Astrocyte of the cerebellum (primary cell): ENCODE data around the gene CSRP2.

Experiments used
- DNase-seq: peaks from one replicate; pipeline ENCODE4 v3.0.0-alpha.2; 2011; ENCODE audit warnings: low read depth
- H3K4me3 ChIP-seq: 2 replicates; pipeline ENCODE4 v1.5.1; 2011; ENCODE audit warnings: mild to moderate bottlenecking, low read depth, low read length, moderate library complexity
- in situ Hi-C: cut with HindIII; loops from 2 replicates; pipeline ENCODE4 v1.10.0; 2017; ENCODE audit warnings: low sequenced_read_pairs
- TF ChIP-seq, protein P1 (sequence below): IDR thresholded peaks from 2 replicates; pipeline ENCODE4 v1.5.1; 2012; ENCODE audit warnings: low read length, low read depth, moderate library complexity, mild to moderate bottlenecking; ENCODE audit errors: missing control alignments

The CSRP2 gene

DNA sequence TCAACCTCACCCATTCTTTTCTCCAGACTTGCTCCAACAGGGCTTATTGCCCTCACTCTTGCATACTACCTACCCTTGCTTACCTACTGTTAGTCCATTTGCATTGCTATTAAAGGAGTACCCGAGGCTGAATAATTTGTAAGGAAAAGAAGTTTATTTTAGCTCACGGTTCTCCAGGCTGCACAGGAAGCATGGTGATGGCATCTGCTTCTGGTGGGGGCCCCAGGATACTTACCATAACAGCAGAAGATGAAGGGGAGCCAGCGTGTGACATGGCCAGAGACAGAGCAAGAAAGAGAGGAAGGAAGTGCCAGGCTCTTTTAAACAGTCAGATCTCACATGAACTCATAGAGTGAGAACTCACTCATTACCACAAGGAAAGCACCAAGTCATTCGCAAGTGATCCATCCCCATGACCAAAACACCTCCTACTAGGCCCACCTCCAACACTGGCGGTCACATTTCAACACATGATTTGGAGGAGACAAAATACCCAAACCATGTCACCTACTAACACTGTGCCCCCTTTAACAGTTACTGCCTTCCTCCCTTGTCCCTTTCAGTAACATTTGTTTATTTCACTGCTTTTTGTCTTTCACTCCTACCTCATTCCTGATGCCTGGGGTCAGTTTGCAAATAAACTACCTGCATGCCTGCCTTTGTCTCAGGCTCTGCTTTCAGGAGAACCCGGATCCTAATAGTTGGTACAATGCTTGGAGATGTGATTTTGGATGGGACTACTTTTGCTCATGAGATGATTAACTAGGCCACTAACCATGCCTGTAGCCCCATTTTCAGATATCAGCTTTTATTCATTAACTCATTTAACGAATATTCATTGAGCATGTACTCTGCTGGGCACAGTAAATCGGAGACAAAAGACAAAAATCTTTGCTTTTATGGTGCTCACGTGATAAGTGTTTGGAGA is 41.6 kb upstream of the CSRP2 start:
- DNase-seq = no peak
- H3K4me3 ChIP-seq = no peak overlapping the region
- TF ChIP-seq, protein P1, sequence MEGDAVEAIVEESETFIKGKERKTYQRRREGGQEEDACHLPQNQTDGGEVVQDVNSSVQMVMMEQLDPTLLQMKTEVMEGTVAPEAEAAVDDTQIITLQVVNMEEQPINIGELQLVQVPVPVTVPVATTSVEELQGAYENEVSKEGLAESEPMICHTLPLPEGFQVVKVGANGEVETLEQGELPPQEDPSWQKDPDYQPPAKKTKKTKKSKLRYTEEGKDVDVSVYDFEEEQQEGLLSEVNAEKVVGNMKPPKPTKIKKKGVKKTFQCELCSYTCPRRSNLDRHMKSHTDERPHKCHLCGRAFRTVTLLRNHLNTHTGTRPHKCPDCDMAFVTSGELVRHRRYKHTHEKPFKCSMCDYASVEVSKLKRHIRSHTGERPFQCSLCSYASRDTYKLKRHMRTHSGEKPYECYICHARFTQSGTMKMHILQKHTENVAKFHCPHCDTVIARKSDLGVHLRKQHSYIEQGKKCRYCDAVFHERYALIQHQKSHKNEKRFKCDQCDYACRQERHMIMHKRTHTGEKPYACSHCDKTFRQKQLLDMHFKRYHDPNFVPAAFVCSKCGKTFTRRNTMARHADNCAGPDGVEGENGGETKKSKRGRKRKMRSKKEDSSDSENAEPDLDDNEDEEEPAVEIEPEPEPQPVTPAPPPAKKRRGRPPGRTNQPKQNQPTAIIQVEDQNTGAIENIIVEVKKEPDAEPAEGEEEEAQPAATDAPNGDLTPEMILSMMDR = no peak
- in situ Hi-C loops = no loop called here

DNA sequence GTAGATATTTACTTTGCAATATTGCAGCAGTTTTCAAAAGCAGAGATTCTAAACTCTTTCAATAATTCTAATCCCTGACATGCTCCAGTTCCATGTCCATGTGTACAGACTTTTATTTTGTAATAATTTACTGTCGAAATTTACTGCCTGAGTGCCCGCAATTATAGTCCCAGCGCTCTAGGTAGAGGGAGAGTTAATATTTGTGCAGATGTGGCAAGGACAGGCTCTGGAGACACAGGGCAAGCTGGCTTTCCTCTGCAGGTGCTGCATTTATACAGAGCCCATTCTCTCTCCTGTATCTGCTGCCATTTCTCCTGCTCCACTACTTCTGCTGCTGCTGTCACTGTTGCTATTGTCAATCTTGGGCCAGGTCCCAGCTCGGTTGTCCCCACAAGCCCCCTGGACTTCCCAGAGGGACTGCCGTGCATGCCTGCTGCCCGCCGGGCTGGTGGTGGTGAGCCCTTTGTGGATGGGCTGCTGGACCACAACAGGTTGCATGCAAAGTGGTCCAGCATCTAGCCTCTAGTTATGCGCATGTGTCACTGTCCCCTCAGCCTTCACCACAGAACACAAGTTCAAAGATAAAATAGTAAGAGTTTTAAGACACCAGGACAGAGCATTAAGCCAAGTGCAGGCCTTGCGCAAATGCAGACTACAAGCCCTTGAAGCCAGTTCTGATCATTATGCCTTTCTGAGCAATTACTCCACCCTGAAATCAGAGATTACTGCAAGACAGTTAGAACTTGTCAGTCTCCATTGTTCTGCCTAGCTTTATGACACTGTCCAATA is 40.8 kb upstream of the CSRP2 start:
- DNase-seq = no peak
- H3K4me3 ChIP-seq = no peak overlapping the region
- in situ Hi-C loops = no loop called here
- TF ChIP-seq, protein P1 = no peak

DNA sequence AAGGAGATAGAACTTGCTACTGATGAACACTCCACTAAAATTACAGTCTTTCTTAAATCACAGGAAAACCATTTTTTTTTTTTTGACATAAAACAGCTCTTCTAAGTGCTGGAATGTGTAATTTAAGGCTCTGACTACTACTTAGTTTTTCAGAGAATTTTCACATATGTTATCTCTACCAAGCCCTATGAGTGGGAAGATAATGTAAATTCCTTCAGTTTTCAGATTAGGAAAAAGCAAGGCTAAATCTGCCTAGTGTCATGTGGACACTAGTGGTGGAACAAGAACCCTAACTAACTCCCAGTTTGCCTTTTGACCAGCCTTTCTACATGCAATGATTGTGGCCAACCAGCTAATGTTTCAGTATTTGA is 37.3 kb upstream of the CSRP2 start:
- in situ Hi-C loops = no loop called here
- TF ChIP-seq, protein P1 = no peak
- H3K4me3 ChIP-seq = no peak overlapping the region
- DNase-seq = no peak

DNA sequence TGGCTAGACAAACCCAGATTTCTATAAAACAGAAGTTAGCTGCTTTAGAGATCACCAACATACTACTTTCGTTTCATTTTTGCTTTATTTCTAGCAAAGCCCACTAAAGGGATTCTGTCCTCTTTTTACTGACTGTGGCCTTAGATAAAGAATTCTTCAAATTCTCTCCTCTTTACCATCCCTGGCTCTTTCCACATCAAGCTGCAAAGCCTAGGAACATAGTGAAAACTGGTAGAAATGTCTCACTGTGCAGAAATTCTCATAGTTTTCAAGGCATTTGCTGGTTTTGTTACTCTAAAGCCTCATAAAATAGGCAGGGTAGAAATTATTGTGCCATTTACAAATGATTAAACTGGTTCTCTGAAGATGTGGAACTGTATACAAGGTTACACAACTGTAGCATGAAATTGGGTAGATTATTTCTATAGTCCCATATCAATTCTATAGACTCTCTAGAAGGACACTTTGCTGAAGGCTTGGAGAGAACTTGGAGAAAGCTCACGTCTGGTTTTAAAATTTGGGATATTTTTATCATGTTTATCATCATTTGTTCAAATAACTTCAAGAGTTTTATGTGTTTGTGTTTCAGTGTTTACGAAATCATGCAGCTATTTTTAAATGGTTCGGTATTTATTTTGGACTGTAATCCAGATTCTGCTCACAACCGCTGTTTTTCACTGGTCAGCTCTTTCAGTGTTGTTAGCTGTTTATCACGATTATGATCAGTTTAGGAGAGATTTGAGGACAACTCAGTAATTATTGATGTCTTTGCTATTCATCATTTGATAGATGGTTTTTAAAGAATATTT is 36.7 kb upstream of the CSRP2 start:
- TF ChIP-seq, protein P1 = no peak
- in situ Hi-C loops = no loop called here
- H3K4me3 ChIP-seq = no peak overlapping the region
- DNase-seq = no peak

DNA sequence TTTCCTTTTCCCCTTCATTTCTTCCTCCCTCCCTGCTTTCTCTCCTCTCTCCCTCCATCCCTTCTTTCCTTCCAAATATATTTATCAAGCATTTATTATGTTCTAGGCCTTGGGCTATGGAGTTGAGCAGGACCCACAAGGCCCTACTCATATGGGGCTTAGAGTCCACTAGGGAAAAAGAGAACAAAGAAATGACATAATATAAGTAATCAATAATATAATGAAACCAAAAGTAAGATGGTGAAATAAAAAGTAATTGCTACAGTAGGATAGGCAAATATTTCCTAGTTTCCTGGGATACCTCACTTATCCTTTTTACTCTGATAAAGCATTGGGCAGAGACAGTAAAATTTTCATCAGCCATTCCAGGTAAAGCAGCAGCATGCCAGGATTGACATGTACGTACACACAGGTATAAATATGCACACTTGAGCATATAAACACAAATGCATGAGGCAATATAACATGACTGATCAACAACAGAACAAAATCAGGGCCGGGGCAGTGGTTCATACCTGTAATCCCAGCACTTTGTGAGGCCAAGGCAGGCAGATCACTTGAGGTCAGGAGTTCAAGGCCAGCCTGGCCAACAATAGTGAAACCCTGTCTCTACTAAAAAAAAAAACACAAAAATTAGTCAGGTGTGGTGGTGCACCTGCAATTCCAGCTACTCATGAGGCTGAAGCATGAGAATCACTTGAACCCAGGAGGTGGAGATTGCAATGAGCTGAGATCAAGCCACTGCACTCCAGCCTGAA is 35.5 kb upstream of the CSRP2 start:
- H3K4me3 ChIP-seq = no peak overlapping the region
- TF ChIP-seq, protein P1 = no peak
- in situ Hi-C loops = no loop called here
- no peak for DNase-seq
